ENCODE results near the gene PIP4P1. TPM values are rescaled to one million over a fixed set of nuclear protein-coding genes. Genes with fewer than 3 reads are reported as not detected.
A peak's percentile ranks its signal among the peaks of the same experiment; 100 is the strongest.
"Not testable (repeated sequence)": the region's sequence is repeated elsewhere in the genome, so short reads cannot be mapped to it uniquely, and the experiment has no call there.

PIP4P1 gene
- polyA plus RNA-seq, 3 donors, result 35.0 to 40.4 (median 36.9) TPM

- DNase-seq (ENCODE audit: extremely low read depth in 1 of 11, low read depth in 9 of 11, low spot score in 4 of 11), result no peak
Observed at GRCh38 chr14:20455355-20456300, 5.6 kb downstream of the PIP4P1 start.

GRCh38 chr14:20454516-20455354, 6.5 kb downstream of the PIP4P1 start, which contains the start of the genes APEX1 and OSGEP:
Gene APEX1, plus strand, starts transcription at chr14:20455226. Its CDS starts 420 bp downstream, at chr14:20455646.
Gene OSGEP, minus strand, starts transcription at chr14:20454812. Its CDS starts 129 bp downstream, at chr14:20454683.
- peak; percentile 97 to 99 (median 99) for DNase-seq (ENCODE audit: extremely low read depth in 1 of 11, low read depth in 9 of 11, low spot score in 4 of 11)

- DNase-seq (ENCODE audit: extremely low read depth in 1 of 11, low read depth in 9 of 11, low spot score in 4 of 11), result not testable (repeated sequence)
Observed at GRCh38 chr14:20452831-20453230, 8.4 kb downstream of the PIP4P1 start.

GRCh38 chr14:20446889-20447288, 14.3 kb downstream of the PIP4P1 start:
- DNase-seq (ENCODE audit: extremely low read depth in 1 of 11, low read depth in 9 of 11, low spot score in 4 of 11), result no peak

GRCh38 chr14:20443650-20444049, 17.6 kb downstream of the PIP4P1 start:
- not testable (repeated sequence) for DNase-seq (ENCODE audit: extremely low read depth in 1 of 11, low read depth in 9 of 11, low spot score in 4 of 11)

GRCh38 chr14:20441461-20441860, 19.8 kb downstream of the PIP4P1 start:
- DNase-seq (ENCODE audit: extremely low read depth in 1 of 11, low read depth in 9 of 11, low spot score in 4 of 11), result no peak

- DNase-seq (ENCODE audit: extremely low read depth in 1 of 11, low read depth in 9 of 11, low spot score in 4 of 11), result no peak
Observed at GRCh38 chr14:20440882-20441281, 20.4 kb downstream of the PIP4P1 start.

- no peak for DNase-seq (ENCODE audit: extremely low read depth in 1 of 11, low read depth in 9 of 11, low spot score in 4 of 11)
Observed at GRCh38 chr14:20440465-20440864, 20.8 kb downstream of the PIP4P1 start.

- DNase-seq (ENCODE audit: extremely low read depth in 1 of 11, low read depth in 9 of 11, low spot score in 4 of 11), result no peak
Observed at GRCh38 chr14:20438664-20439063, 22.6 kb downstream of the PIP4P1 start.

- no peak for DNase-seq (ENCODE audit: extremely low read depth in 1 of 11, low read depth in 9 of 11, low spot score in 4 of 11)
Observed at GRCh38 chr14:20436363-20436755, 24.9 kb downstream of the PIP4P1 start.

GRCh38 chr14:20435582-20436362, 25.5 kb downstream of the PIP4P1 start, which contains the start of gene KLHL33:
Gene KLHL33, minus strand, starts transcription at chr14:20436166. Its CDS starts 355 bp downstream, at chr14:20435811.
- DNase-seq (ENCODE audit: extremely low read depth in 1 of 11, low read depth in 9 of 11, low spot score in 4 of 11), result no peak

GRCh38 chr14:20434701-20435581, 26.3 kb downstream of the PIP4P1 start:
- DNase-seq (ENCODE audit: extremely low read depth in 1 of 11, low read depth in 9 of 11, low spot score in 4 of 11), result peak in 2 of 11 donors; percentile 7 to 21

- DNase-seq (ENCODE audit: extremely low read depth in 1 of 11, low read depth in 9 of 11, low spot score in 4 of 11), result no peak
Observed at GRCh38 chr14:20429801-20430669, 31.2 kb downstream of the PIP4P1 start.

- DNase-seq (ENCODE audit: extremely low read depth in 1 of 11, low read depth in 9 of 11, low spot score in 4 of 11), result no peak
Observed at GRCh38 chr14:20428802-20429201, 32.4 kb downstream of the PIP4P1 start.

GRCh38 chr14:20428010-20428365, 33.2 kb downstream of the PIP4P1 start:
- no peak for DNase-seq (ENCODE audit: extremely low read depth in 1 of 11, low read depth in 9 of 11, low spot score in 4 of 11)

- DNase-seq (ENCODE audit: extremely low read depth in 1 of 11, low read depth in 9 of 11, low spot score in 4 of 11), result no peak
Observed at GRCh38 chr14:20427231-20428009, 33.8 kb downstream of the PIP4P1 start.

Measured in renal cortex interstitium (tissue), 11 donors.